ENCODE data around the gene RSPH10B. TPM values are rescaled to one million over a fixed set of nuclear protein-coding genes. Genes with fewer than 3 reads are reported as not detected.
A peak's percentile ranks its signal among the peaks of the same experiment; 100 is the strongest.
"Not testable (repeated sequence)": the region's sequence is repeated elsewhere in the genome, so short reads cannot be mapped to it uniquely, and the experiment has no call there.

Gene RSPH10B
- 0.10 TPM for total RNA-seq

- H3K27me3 ChIP-seq (ENCODE audit: insufficient read depth, low read length); H3K4me1 ChIP-seq (ENCODE audit: insufficient read depth, low read length); H3K4me3 ChIP-seq (ENCODE audit: low read length); H3K9me3 ChIP-seq (ENCODE audit: low read depth, low read length): not testable (repeated sequence)
Measured at GRCh38 chr7:5970347-5970911, at the start of gene RSPH10B. TSS of gene RSPH10B (minus strand) at chr7:5970689. CDS start at chr7:5967116, 3,573 bp downstream.

DNA sequence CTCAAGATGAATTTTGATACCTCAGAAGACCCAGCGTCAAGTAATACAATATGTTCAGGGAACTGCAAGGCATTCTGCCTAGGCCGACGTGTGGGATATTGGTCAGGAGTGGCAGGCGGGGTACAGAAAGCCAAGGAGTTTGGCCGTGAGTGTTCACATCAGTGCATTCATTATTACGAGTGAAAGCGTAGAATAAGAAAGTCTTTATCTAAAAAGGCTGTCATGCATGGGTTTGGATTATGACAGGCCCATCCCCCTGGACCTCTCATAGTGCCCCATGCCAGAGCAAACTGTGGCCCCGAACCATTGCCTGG is 46.1 kb upstream of the RSPH10B start:
- H3K4me1 ChIP-seq (ENCODE audit: insufficient read depth, low read length) = no peaks in the 10 kb centered on the region
- H3K4me3 ChIP-seq (ENCODE audit: low read length) = no peak overlapping the region
- no peaks in the 10 kb centered on the region for H3K27me3 ChIP-seq (ENCODE audit: insufficient read depth, low read length)
- H3K9me3 ChIP-seq (ENCODE audit: low read depth, low read length) = no peaks in the 10 kb centered on the region

- peaks cover under 1% of the 10 kb centered on the region for H3K4me1 ChIP-seq (ENCODE audit: insufficient read depth, low read length)
- no peaks in the 10 kb centered on the region for H3K27me3 ChIP-seq (ENCODE audit: insufficient read depth, low read length)
- H3K9me3 ChIP-seq (ENCODE audit: low read depth, low read length) = no peaks in the 10 kb centered on the region
- H3K4me3 ChIP-seq (ENCODE audit: low read length) = no peak overlapping the region
Measured at GRCh38 chr7:6015917-6016652, 45.6 kb upstream of the RSPH10B start.

DNA sequence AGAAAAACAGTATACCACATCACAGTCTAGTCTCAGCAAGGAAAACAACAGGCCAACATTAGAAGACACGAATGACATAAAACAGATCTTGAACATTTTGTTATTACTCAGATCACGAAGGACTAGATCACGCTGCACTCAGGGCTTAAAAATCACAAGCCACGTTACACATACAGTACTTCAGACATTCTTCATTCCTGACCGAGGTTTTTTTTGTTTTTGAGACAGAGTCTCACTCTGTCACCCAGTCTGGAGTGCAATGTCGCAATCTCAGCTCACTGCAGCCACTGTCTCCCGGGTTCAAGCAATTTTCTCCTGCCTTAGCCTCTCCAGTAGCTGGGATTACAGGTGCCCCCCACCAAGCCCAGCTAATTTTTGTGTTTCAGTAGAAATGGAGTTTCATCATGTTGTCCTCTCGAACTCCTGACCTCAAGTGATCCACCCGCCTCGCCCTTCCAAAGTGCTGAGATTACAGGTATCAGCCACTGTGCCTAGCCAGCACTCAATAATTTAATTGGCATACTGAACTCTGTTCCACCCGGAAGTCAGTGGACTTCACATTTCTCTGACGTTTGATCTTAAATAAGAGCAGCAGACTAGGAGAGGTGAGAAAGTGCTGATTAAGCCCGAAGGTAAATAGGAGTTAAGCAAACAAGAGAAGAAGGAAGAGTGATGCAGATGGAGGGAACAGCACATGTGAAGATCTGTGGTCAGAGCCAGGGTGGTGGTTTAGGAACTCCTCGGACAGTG is 42.0 kb upstream of the RSPH10B start:
- H3K9me3 ChIP-seq (ENCODE audit: low read depth, low read length) = no peaks in the 10 kb centered on the region
- H3K4me1 ChIP-seq (ENCODE audit: insufficient read depth, low read length) = peaks cover 21% of the 10 kb centered on the region
- H3K4me3 ChIP-seq (ENCODE audit: low read length) = no peak overlapping the region
- H3K27me3 ChIP-seq (ENCODE audit: insufficient read depth, low read length) = no peaks in the 10 kb centered on the region

DNA sequence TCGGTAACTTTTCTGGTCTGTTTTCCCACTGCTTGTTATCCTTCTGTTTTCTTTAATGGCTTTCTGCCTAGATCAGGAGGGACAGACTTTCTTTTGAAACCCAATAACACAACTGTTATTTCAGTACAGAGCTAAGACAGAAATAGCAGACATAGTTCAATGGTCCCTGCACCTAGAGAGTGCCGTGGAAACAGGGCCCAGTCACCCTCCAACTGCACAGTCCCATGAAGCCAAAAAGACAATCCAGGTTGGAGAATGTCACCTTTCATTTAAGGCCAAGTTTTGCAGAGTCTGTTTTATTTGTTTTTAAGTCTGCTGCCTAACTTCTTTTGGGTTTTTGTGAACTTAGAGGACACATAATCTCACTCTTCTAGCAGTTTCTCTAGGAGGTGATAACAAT is 41.1 kb upstream of the RSPH10B start:
- H3K27me3 ChIP-seq (ENCODE audit: insufficient read depth, low read length) = no peaks in the 10 kb centered on the region
- H3K4me1 ChIP-seq (ENCODE audit: insufficient read depth, low read length) = peaks cover 21% of the 10 kb centered on the region
- H3K4me3 ChIP-seq (ENCODE audit: low read length) = no peak overlapping the region
- H3K9me3 ChIP-seq (ENCODE audit: low read depth, low read length) = no peaks in the 10 kb centered on the region

DNA sequence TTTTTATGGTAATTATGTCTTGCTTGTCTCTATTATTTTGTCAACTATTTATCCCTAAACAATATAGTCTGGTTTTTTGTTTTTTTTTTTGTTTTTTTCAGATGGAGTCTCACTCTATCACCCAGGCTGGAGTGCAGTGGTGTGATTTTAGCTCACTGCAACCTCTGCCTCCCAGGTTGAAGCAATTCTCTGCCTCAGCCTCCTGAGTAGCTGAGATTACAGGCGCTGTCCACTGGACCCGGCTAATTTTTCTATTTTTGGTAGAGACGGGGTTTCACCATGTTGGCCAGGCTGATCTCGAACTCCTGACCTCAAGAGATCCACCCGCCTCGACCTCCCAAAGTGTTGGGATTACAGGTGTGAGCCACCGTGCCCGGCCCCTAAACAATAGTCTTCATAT is 39.9 kb upstream of the RSPH10B start:
- H3K27me3 ChIP-seq (ENCODE audit: insufficient read depth, low read length); H3K9me3 ChIP-seq (ENCODE audit: low read depth, low read length); H3K4me3 ChIP-seq (ENCODE audit: low read length): not testable (repeated sequence)
- peaks cover 21% of the 10 kb centered on the region for H3K4me1 ChIP-seq (ENCODE audit: insufficient read depth, low read length)

GRCh38 chr7:6008668-6009611 is 38.5 kb upstream of the RSPH10B start, which contains the start of the genes AIMP2 and PMS2:
TSS of gene AIMP2 (plus strand) at chr7:6009272. CDS start at chr7:6009364, 92 bp downstream.
TSS of gene PMS2 (minus strand) at chr7:6009049. CDS start at chr7:6009019, 30 bp downstream.
- Histone ChIP-seq H3K4me1 (ENCODE audit: insufficient read depth, low read length) (peaks cover 21% of the 10 kb centered on the region), H3K4me3 (ENCODE audit: low read length) (peak within 1 kb of the TSS; percentile 77), H3K27me3 (ENCODE audit: insufficient read depth, low read length) (no peaks in the 10 kb centered on the region), H3K9me3 (ENCODE audit: low read depth, low read length) (no peaks in the 10 kb centered on the region)

GRCh38 chr7:6007835-6008590 is 37.5 kb upstream of the RSPH10B start:
- not testable (repeated sequence) for H3K9me3 ChIP-seq (ENCODE audit: low read depth, low read length); H3K27me3 ChIP-seq (ENCODE audit: insufficient read depth, low read length)
- Histone ChIP-seq H3K4me1 (ENCODE audit: insufficient read depth, low read length) (peaks cover 21% of the 10 kb centered on the region), H3K4me3 (ENCODE audit: low read length) (peak overlapping the region; percentile 77)

- H3K4me1 ChIP-seq (ENCODE audit: insufficient read depth, low read length) = peaks cover 21% of the 10 kb centered on the region
- no peak overlapping the region for H3K4me3 ChIP-seq (ENCODE audit: low read length)
- H3K9me3 ChIP-seq (ENCODE audit: low read depth, low read length) = no peaks in the 10 kb centered on the region
- no peaks in the 10 kb centered on the region for H3K27me3 ChIP-seq (ENCODE audit: insufficient read depth, low read length)
Measured at GRCh38 chr7:6007386-6007785, 36.9 kb upstream of the RSPH10B start.

DNA sequence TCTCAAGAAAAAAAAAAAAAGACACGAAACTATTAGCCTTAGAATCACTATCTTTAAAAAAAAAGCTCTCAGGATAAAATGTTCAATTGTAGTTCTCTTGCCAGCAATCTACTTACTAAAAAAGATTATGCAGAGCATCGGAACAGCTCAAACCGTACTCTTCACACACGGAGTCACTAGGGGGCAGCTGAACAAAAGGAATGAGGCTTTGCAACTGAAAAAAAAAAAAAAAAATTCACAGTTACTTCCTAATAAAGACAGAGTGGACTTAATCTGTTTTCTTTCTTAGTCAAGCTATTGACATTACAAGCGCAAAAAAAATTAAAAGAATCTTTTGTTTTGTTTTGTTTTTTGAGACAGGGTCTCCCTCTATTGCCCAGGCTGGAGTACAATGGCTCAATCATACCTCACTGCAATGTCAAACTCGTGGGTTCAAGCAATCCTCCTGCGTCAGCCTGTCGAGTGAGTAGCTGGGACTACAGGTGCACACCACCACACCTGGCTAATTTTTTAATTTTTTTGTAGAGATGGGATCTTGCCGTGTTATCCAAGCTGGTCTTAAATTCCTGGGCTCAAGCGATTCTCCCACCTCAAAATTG is 26.8 kb upstream of the RSPH10B start:
- no peaks in the 10 kb centered on the region for H3K9me3 ChIP-seq (ENCODE audit: low read depth, low read length)
- H3K4me3 ChIP-seq (ENCODE audit: low read length) = no peak overlapping the region
- H3K27me3 ChIP-seq (ENCODE audit: insufficient read depth, low read length) = no peaks in the 10 kb centered on the region
- H3K4me1 ChIP-seq (ENCODE audit: insufficient read depth, low read length) = no peaks in the 10 kb centered on the region

DNA sequence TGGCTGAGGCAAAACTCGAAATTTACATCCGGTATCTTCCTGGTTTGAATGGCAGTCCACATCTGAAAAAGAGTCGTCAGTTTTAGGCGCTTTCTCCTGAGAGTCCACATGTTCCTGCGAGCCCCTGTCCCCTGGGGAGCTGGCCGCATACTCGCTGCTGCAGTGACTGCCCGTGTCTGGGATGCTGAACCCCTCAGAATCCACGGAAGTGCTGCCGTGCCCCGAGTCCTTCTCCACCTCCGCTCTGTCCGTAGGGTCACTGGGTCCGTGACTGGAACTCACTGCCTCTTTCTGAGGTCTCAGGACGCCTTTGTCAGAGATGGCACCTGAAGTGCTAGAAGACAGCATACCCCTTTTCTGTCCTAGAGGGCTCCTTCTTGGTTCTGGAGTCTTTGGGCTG is 16.6 kb upstream of the RSPH10B start:
- H3K27me3 ChIP-seq (ENCODE audit: insufficient read depth, low read length); H3K4me1 ChIP-seq (ENCODE audit: insufficient read depth, low read length); H3K4me3 ChIP-seq (ENCODE audit: low read length); H3K9me3 ChIP-seq (ENCODE audit: low read depth, low read length): not testable (repeated sequence)

DNA sequence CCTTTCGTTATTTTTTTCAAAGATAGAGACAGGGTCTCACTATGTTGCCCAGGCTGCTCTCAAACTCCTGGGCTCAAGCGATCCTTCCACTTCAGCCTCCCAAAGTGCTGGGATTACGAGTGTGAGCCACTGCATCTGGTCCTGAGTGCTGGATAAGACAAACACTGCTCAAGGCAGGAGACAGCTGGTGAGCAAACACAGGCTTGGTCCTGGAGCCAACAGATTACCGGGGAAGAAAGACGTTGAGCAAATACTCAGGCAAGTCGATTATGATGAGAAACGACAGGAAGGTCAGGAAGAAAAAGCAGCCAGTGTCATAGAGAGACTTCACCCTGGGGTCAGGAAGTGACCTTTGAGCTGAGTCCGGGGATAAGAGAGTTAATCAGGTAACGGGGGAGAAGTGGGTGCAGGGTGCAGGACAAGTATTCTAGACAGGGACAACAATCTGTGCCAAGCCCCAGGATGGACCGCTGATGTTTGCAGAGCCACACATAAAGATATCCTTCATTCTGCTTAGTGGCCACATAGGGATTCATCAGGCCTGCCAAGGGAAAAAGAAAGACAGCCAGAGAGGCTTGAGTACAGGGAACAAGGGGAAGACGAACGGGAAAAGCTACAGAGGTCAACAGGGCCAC is 9.3 kb upstream of the RSPH10B start:
- not testable (repeated sequence) for H3K4me1 ChIP-seq (ENCODE audit: insufficient read depth, low read length); H3K27me3 ChIP-seq (ENCODE audit: insufficient read depth, low read length); H3K4me3 ChIP-seq (ENCODE audit: low read length); H3K9me3 ChIP-seq (ENCODE audit: low read depth, low read length)

- H3K9me3 ChIP-seq (ENCODE audit: low read depth, low read length); H3K4me1 ChIP-seq (ENCODE audit: insufficient read depth, low read length); H3K27me3 ChIP-seq (ENCODE audit: insufficient read depth, low read length); H3K4me3 ChIP-seq (ENCODE audit: low read length): not testable (repeated sequence)
Measured at GRCh38 chr7:5973580-5973979, 3.1 kb upstream of the RSPH10B start.

- H3K27me3 ChIP-seq (ENCODE audit: insufficient read depth, low read length); H3K4me1 ChIP-seq (ENCODE audit: insufficient read depth, low read length); H3K9me3 ChIP-seq (ENCODE audit: low read depth, low read length); H3K4me3 ChIP-seq (ENCODE audit: low read length): not testable (repeated sequence)
Measured at GRCh38 chr7:5963810-5964209, 6.7 kb downstream of the RSPH10B start.

Data from mononuclear cell (primary cell).